CD4-positive, CD25-positive, alpha-beta regulatory T cell (primary cell): ENCODE results near the gene IGSF9. TPM values are rescaled to one million over a fixed set of nuclear protein-coding genes. Genes with fewer than 3 reads are reported as not detected.

ENCODE experiments used
- ATAC-seq, 2 donors: fragments of 150-1000 bp; cut with Tn5 transposase; one replicate each; pipeline ENCODE4 v1.10.0; 2021; ENCODE audit warnings: low read depth in 2 of 2, moderate number of reproducible peaks in 2 of 2, moderate library complexity in 1 of 2
- DNase-seq, 3 donors: peaks; one replicate each; pipeline versions ENCODE4 v3.0.0 to v3.0.0-alpha.2; 2012 to 2022; ENCODE audit warnings: mixed read lengths in 1 of 3
- H3K27ac ChIP-seq: one replicate; pipeline ENCODE4 v1.7.0; 2013; ENCODE audit warnings: mild to moderate bottlenecking, low read length; ENCODE audit not compliant: insufficient read depth, poor library complexity, severe bottlenecking
- H3K27me3 ChIP-seq: one replicate; pipeline ENCODE4 v1.7.0; 2013; ENCODE audit warnings: low read length; ENCODE audit not compliant: control insufficient read depth, insufficient read depth
- H3K36me3 ChIP-seq: one replicate; pipeline ENCODE4 v1.7.0; 2013; ENCODE audit warnings: mild to moderate bottlenecking, low read length, moderate library complexity; ENCODE audit not compliant: control insufficient read depth, insufficient read depth
- H3K4me1 ChIP-seq: 2 replicates; pipeline ENCODE4 v1.7.0; 2013; ENCODE audit warnings: mild to moderate bottlenecking, low read length; ENCODE audit not compliant: insufficient read depth, control insufficient read depth, poor library complexity, severe bottlenecking
- H3K4me3 ChIP-seq: one replicate; pipeline ENCODE4 v1.7.0; 2013; ENCODE audit warnings: low read depth, mild to moderate bottlenecking, low read length, moderate library complexity
- H3K9me3 ChIP-seq, 2 experiments: 1 replicate in 1 of 2; 2 replicates in 1 of 2; pipeline ENCODE4 v1.7.0; 2013; ENCODE audit warnings: low read length in 2 of 2, mild to moderate bottlenecking in 1 of 2, moderate library complexity in 1 of 2; ENCODE audit not compliant: control insufficient read depth in 2 of 2
- H3K27ac Mint-ChIP-seq, 3 donors: one replicate each; pipeline ENCODE4 v1.8.0; 2020 to 2022; ENCODE audit warnings: mild to moderate bottlenecking in 3 of 3, mixed read lengths in 3 of 3, moderate library complexity in 2 of 3
- H3K27me3 Mint-ChIP-seq: one replicate; pipeline ENCODE4 v1.8.0; 2022; ENCODE audit warnings: mild to moderate bottlenecking, mixed read lengths
- H3K36me3 Mint-ChIP-seq: one replicate; pipeline ENCODE4 v1.8.0; 2020; ENCODE audit warnings: mixed read lengths
- H3K4me1 Mint-ChIP-seq, 4 donors: one replicate each; pipeline ENCODE4 v1.8.0; 2020 to 2022; ENCODE audit warnings: mixed read lengths in 4 of 4, mild to moderate bottlenecking in 1 of 4
- H3K4me3 Mint-ChIP-seq, 4 donors: one replicate each; pipeline ENCODE4 v1.8.0; 2020 to 2022; ENCODE audit warnings: mild to moderate bottlenecking in 4 of 4, mixed read lengths in 4 of 4, moderate library complexity in 3 of 4
- H3K9me3 Mint-ChIP-seq, 7 donors: one replicate each; pipeline ENCODE4 v1.8.0; 2020 to 2022; ENCODE audit warnings: mixed read lengths in 7 of 7, mild to moderate bottlenecking in 3 of 7, moderate library complexity in 2 of 7
- polyA plus RNA-seq, 4 donors: library from polyadenylated mRNA; unstranded; fragments of 300-500 nt; fragmentation: Illumina TruSeq; gene quantifications; one replicate each; pipeline ENCODE4 v1.2.3, GENCODE V29; 2021
- total RNA-seq: library from RNA; stranded (reverse); gene quantifications from one replicate; pipeline ENCODE4 v1.2.3, GENCODE V29; 2022

Gene IGSF9
- total and polyA plus RNA-seq, 5 donors from 2014 or later: 0.23 TPM; not detected in 4

DNA sequence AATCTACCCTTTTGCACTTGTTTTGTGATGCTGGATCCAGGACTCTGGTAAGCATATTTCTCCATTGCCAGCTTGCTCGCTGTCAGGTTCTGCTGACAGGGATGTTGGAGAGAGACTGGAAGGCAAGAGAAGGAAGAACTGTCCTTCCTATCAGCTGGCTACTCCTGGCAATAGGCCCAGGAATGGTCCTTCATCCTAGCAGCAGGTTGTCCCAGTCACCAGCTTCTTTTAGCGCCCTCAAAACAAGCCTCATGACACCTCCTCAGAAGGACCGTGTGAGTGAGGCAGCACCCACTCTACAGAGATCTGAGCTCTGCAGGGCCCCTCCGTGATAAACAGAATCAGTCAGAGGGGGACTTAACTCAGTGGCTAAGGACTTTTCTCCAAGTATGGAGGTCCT, 41.8 kb upstream of the IGSF9 start:
- no peaks in the 10 kb centered on the region for H3K9me3 Mint-ChIP-seq
- H3K4me3 Mint-ChIP-seq: no peak overlapping the region
- H3K36me3 ChIP-seq: no peaks in the 10 kb centered on the region
- DNase-seq: no peak
- no peaks in the 10 kb centered on the region for H3K36me3 Mint-ChIP-seq
- no peak for ATAC-seq
- H3K9me3 ChIP-seq: no peaks in the 10 kb centered on the region
- peaks cover 0 to 5% (median 2%) of the 10 kb centered on the region in 4 donors for H3K4me1 Mint-ChIP-seq
- H3K27me3 ChIP-seq: peaks cover 19% of the 10 kb centered on the region
- H3K4me3 ChIP-seq: no peak overlapping the region
- no peaks in the 10 kb centered on the region for H3K4me1 ChIP-seq
- peaks cover 35% of the 10 kb centered on the region for H3K27me3 Mint-ChIP-seq
- no peak overlapping the region for H3K27ac Mint-ChIP-seq
- no peak overlapping the region for H3K27ac ChIP-seq

DNA sequence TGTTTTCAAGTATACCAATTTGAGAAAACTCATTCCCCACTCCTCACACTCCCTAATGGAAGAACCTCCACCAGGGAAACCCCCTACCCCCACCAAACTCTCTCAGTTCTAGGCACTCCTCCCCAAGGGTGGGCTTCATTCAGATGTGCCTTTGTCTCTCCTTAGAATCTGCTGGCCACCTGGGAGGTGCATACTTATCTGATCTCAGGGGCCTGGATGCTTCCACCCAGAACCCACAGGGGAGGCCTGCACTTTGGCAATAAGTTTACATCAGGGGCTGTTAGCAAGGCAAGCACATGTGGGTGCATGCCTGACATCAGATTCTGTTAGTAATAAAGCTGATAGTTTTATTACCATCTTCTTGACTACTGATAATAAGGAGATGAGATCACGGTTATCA, 41.1 kb upstream of the IGSF9 start:
- no peak overlapping the region for H3K4me3 Mint-ChIP-seq

DNA sequence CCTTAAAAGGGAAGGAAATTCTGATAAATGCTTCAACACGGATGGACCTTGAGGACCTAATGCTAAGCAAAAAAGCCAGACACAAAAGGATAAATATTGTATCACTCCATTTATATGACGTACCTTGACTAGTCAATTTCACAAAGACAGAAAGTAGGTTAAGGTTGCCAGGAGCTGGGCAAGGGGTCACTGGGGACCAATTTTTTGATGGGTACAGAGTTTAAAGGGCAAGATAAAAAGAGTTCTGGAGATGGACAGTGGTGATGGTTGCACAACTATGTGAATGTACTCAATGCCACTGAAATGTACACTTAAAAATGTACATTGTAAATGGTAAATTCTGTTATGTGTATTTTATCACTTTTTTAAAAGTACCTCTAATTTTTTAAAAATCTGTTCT, 40.7 kb upstream of the IGSF9 start:
- H3K9me3 ChIP-seq: no peaks in the 10 kb centered on the region
- DNase-seq: no peak
- H3K4me3 Mint-ChIP-seq: no peak overlapping the region
- ATAC-seq: no peak
- H3K36me3 ChIP-seq: no peaks in the 10 kb centered on the region
- H3K36me3 Mint-ChIP-seq: no peaks in the 10 kb centered on the region
- H3K27me3 Mint-ChIP-seq: peaks cover 36% of the 10 kb centered on the region
- H3K9me3 Mint-ChIP-seq: no peaks in the 10 kb centered on the region
- H3K4me3 ChIP-seq: no peak overlapping the region
- H3K27ac Mint-ChIP-seq: no peak overlapping the region
- H3K27me3 ChIP-seq: peaks cover 19% of the 10 kb centered on the region
- no peaks in the 10 kb centered on the region for H3K4me1 ChIP-seq
- peaks cover 0 to 4% (median 0%) of the 10 kb centered on the region in 4 donors for H3K4me1 Mint-ChIP-seq
- H3K27ac ChIP-seq: no peak overlapping the region

More for the DNA sequence above, 41.1 kb upstream of the IGSF9 start:
- Histone ChIP-seq H3K27ac (no peak overlapping the region), H3K4me3 (no peak overlapping the region), H3K27me3 (peaks cover 19% of the 10 kb centered on the region), H3K36me3 (no peaks in the 10 kb centered on the region), H3K9me3 (no peaks in the 10 kb centered on the region), H3K4me1 (no peaks in the 10 kb centered on the region)
- Mint-ChIP-seq H3K27me3 (peaks cover 36% of the 10 kb centered on the region), H3K9me3 (no peaks in the 10 kb centered on the region), H3K27ac (peak overlapping the region in 1 of 3 donors; percentile 84), H3K4me1 (peaks cover 0 to 4% (median under 1%) of the 10 kb centered on the region in 4 donors), H3K36me3 (no peaks in the 10 kb centered on the region)
- ATAC-seq (no peak), DNase-seq (no peak)

DNA sequence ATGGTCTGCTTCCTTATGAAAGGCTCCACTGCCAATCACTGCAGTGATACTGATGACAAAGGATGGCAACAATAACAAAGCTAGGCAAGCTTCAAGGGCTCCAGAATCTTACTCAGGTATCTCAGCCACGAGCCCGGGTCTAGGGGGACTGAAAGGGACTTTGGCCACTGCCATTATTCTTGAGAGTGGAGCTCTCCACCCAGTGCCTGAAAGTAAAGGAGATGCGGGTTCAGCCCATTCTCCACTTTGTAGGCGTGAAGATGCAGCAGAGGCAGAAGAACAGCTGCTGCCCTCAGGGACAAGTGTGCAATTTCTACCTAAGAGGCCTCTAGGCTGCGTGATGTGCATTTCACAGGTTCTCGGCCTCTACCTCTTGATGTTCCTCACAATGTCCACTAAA, 40.1 kb upstream of the IGSF9 start:
- Histone ChIP-seq H3K27me3 (peaks cover 19% of the 10 kb centered on the region), H3K4me3 (no peak overlapping the region), H3K36me3 (no peaks in the 10 kb centered on the region), H3K9me3 (no peaks in the 10 kb centered on the region), H3K4me1 (no peaks in the 10 kb centered on the region), H3K27ac (no peak overlapping the region)
- H3K36me3 Mint-ChIP-seq: no peaks in the 10 kb centered on the region
- peaks cover 0 to 4% (median 0%) of the 10 kb centered on the region in 4 donors for H3K4me1 Mint-ChIP-seq
- DNase-seq: no peak
- H3K9me3 Mint-ChIP-seq: no peaks in the 10 kb centered on the region
- no peak overlapping the region for H3K4me3 Mint-ChIP-seq
- H3K27ac Mint-ChIP-seq: no peak overlapping the region
- ATAC-seq: no peak
- peaks cover 41% of the 10 kb centered on the region for H3K27me3 Mint-ChIP-seq

DNA sequence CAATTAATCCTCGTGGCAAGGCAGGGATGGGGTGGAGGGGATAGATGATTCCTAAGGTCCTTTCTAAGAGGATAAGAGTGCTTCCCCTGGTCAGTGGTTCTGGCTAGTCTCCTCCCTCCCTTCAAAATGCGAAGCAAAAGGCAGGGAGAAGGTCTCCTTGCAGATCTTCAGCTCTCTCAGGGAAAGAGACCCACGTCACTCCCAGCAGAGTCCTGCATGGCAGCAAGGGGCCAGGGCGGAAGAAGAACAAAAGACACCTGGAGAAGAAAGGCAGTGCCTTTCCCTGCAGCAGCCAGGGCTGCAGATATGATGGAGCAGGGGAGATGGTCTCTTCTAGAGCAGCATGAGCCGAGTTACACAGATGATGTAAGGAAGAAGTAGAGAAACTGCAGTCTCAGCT, 38.3 kb upstream of the IGSF9 start:
- DNase-seq (no peak), ATAC-seq (no peak)
- Histone ChIP-seq H3K36me3 (no peaks in the 10 kb centered on the region), H3K4me1 (no peaks in the 10 kb centered on the region), H3K27me3 (peaks cover 21% of the 10 kb centered on the region), H3K4me3 (no peak overlapping the region), H3K27ac (no peak overlapping the region), H3K9me3 (no peaks in the 10 kb centered on the region)
- no peak overlapping the region for H3K27ac Mint-ChIP-seq
- H3K4me3 Mint-ChIP-seq: no peak overlapping the region
- peaks cover 0 to 4% (median 0%) of the 10 kb centered on the region in 4 donors for H3K4me1 Mint-ChIP-seq
- H3K9me3 Mint-ChIP-seq: no peaks in the 10 kb centered on the region
- peaks cover 46% of the 10 kb centered on the region for H3K27me3 Mint-ChIP-seq
- H3K36me3 Mint-ChIP-seq: no peaks in the 10 kb centered on the region

DNA sequence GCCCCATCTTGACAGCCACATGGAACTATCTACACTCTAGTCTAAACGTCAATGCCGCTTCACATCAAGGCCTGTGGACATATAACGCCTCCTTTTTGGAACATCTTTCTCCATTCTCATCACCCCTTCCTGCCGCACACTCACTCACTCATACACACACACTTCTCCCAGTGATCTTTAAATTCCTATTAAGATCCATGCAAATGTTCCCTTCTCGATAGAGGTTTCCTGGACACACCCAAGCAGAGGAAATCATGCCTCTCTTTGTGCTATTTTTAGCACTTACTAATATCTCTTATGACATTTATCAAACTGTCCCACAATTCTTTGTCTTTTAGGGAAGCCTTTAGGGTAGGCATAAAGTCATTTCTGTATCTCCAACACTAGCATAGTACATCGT, 36.9 kb upstream of the IGSF9 start:
- Mint-ChIP-seq H3K27ac (no peak overlapping the region), H3K4me1 (peaks cover 0 to 4% (median 0%) of the 10 kb centered on the region in 4 donors), H3K27me3 (peaks cover 45% of the 10 kb centered on the region), H3K4me3 (no peak overlapping the region), H3K36me3 (no peaks in the 10 kb centered on the region), H3K9me3 (no peaks in the 10 kb centered on the region)
- Histone ChIP-seq H3K27me3 (peaks cover 16% of the 10 kb centered on the region), H3K9me3 (no peaks in the 10 kb centered on the region), H3K27ac (no peak overlapping the region), H3K4me3 (no peak overlapping the region), H3K4me1 (no peaks in the 10 kb centered on the region), H3K36me3 (no peaks in the 10 kb centered on the region)
- no peak for ATAC-seq
- no peak for DNase-seq

DNA sequence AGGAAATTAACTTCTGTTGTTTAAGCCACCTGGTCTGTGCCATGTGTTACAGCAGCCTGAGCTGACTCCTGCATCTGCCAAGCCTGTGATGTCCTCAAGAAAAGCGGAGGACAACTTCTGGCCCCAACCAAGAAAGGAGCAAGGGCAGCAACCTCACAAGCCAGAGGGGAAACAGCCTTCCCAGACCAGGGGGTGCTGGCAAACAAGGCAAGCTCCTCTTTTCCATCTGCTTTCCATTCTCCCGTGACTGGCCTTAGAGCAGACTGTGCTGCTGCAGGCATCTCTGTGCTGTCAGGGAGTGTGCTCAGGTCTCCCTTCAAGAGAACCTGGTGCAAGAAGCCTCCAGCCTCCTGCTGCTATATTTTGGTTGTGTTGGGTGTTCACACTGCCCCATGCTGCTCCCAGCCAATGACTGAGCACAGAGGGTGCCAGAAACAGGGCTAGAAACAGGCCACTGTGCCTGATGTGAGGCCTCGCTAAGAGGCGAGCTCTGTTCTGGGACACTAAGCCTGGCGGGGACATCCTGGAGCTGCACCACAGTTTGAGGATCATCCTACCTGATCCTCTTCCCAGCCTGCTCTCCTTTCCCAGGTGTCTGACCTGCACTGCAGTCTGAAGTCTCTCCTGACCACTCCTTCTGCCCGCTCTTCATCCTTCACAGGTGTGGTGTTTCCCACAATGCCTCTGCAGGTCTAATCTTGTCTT, 36.1 kb upstream of the IGSF9 start:
- Histone ChIP-seq H3K9me3 (no peaks in the 10 kb centered on the region), H3K4me3 (no peak overlapping the region), H3K27me3 (peaks cover 18% of the 10 kb centered on the region), H3K36me3 (no peaks in the 10 kb centered on the region), H3K4me1 (no peaks in the 10 kb centered on the region), H3K27ac (no peak overlapping the region)
- DNase-seq (no peak), ATAC-seq (no peak)
- Mint-ChIP-seq H3K36me3 (no peaks in the 10 kb centered on the region), H3K9me3 (no peaks in the 10 kb centered on the region), H3K4me1 (peaks cover 0 to 4% (median 0%) of the 10 kb centered on the region in 4 donors), H3K4me3 (no peak overlapping the region), H3K27ac (no peak overlapping the region), H3K27me3 (peaks cover 47% of the 10 kb centered on the region)

DNA sequence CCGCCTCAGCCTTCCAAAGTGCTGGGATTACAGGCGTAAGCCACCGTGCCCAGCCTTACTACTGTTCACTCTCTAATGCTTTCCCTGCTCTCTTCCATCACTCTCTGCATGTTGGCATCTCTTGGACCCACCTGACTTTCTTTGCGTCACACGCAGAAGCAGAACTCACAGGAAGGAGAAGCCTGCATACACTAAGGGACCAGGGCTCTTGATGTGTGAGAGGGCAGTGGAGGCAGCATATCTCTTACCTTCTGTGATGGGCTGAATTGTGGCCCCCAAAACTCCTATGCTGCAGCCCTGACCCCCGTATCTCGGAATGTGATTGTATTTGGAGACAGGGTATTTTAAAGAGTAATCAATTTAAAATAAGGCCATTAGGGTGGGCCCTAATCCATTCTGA, 35.4 kb upstream of the IGSF9 start:
- Mint-ChIP-seq H3K27me3 (peaks cover 40% of the 10 kb centered on the region), H3K4me3 (no peak overlapping the region)
- no peak for ATAC-seq

More for the DNA sequence above, 35.4 kb upstream of the IGSF9 start:
- Histone ChIP-seq H3K27me3 (peaks cover 20% of the 10 kb centered on the region), H3K9me3 (no peaks in the 10 kb centered on the region), H3K4me1 (no peaks in the 10 kb centered on the region), H3K4me3 (no peak overlapping the region), H3K36me3 (no peaks in the 10 kb centered on the region), H3K27ac (no peak overlapping the region)
- Mint-ChIP-seq H3K36me3 (no peaks in the 10 kb centered on the region), H3K4me1 (peaks cover 0 to 4% (median 0%) of the 10 kb centered on the region in 4 donors), H3K9me3 (no peaks in the 10 kb centered on the region), H3K27ac (no peak overlapping the region)
- DNase-seq: no peak
